HG02840 (cell line): Measurements from ENCODE around the gene OXSM.

ENCODE experiments used
- ATAC-seq: cut with Tn5 transposase; IDR thresholded peaks from one replicate; pipeline ENCODE4 v1.9.1; 2021; ENCODE audit warnings: mild to moderate bottlenecking, moderate library complexity, moderate number of reproducible peaks; ENCODE audit not compliant: unreplicated experiment, low FRiP score

Gene OXSM

DNA sequence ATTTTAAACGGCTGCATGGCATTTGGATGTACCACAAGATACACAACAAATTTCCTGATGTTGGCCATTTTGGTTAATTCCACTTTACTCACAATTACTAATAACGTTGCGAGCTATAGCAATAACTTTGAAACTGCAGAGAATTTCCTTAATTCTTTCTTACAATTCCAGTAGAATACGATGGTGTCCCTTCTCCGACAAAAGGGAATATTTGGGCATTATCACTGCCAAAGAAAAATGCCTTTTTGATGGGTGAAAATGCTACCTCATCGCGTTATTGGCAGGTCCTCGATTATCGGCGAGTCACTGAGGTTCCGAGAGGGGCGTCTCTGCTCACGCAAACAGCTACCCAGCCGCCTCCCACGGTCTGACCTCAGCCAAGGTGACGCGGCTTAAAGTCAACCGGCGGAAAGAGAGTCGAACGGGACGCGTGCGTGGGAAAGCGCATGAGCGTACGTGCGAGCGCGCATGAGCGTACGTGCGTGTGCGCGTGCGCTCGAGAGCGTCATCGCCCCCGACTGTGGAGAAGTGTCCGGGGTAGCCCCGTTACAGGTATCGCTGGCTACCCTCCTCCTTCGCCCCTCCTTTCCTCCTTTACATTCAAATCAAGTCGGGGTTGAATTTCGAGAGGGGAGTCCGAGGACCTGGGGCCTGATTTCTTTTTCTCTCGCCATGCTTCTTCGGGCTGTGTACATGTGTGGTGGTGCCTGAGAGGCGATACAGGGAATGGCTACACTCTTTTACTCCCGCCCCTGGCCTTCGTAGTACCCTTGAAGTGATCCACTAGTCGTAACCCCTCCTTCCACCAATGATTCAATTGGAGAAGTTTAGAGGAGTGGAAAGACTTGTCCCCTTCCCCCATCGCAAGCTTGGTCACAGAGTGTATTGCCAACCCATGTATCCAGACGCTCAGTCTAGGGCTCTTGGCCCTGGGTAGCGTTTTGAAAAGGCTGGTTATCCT, at the start of gene OXSM:
TSS of gene OXSM (plus strand) at position 495 of the 961 bp plus-strand sequence. CDS start 931 bp downstream, outside the sequence.
- peak; percentile 97 for ATAC-seq

DNA sequence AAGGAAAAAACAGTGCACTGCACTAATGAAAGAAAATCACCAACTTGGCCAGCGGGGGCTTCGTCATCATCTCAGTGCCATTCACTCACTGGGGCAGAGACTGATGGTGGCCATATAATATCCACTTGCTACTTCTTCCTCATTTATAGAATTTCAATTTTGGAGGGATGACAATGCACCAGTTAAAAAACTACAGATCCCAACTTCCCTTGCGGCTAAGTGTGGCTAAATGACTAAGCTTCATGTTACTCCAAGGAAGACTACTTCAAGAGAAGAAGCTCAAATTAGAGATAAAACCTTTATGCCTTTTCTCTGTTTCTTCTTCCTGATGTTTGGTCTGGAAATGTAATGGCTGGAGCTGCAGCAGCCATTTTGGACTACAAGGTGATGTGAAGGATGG, 45.4 kb upstream of the OXSM start:
- no peak for ATAC-seq

DNA sequence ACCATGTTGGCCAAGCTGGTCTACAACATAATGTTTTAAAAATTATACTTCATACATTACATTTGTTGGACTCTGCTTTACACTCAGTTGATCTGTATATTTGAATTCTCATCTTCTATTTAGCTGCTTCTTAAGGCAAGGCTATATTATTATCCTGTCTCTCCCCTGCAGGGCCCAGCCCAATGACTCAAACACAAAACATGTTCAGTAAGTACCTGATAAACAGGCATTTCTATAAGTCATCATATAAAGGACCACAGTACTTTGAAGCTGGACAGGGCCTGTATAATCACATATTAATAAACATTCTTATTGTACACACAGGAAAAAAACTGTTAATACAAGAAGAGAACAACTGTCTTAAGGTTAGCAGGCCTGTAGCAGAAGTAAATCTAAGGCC, 42.9 kb upstream of the OXSM start:
- no peak for ATAC-seq

DNA sequence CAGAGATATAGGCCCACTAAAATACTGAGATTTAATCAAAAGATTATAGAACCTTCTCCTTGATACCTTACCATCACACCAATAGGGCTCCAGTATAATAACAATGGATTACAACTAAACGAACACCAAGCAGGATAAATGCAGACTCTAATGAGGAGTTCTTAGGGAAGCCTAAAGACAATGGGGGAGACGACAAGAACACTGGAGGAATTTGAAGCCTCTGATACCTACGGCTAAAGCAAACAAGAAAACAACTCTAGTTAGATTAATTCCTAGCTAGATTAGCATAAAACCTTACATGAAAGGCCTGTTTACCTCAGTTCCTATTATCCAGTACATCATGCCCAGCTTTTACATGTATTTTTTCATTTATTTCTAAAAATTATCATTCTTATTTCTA, 41.7 kb upstream of the OXSM start:
- no peak for ATAC-seq

DNA sequence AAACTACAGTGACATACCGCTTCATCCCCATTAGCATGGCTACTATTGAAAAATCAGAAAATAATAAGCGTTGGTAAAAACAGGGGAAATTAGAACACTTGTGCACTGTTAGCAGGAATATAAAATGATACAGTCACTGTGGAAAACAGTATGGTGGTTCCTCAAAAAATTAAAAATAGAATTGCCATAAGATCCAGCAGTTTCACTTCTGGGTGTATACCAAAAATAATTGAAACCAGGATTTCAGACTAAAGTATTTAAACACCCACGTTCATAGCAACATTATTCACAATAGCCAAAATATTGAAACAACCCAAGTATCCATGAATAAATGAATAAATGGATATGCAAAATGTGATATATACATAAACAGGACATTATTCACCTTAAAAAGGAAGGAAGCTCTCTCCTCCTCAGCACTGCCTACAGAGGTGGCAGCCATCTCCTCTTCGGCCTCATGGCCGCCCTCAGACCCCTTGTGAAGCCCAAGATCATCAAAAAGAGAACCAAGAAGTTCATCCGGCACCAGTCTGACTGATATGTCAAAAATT, 40.8 kb upstream of the OXSM start:
- no peak for ATAC-seq

DNA sequence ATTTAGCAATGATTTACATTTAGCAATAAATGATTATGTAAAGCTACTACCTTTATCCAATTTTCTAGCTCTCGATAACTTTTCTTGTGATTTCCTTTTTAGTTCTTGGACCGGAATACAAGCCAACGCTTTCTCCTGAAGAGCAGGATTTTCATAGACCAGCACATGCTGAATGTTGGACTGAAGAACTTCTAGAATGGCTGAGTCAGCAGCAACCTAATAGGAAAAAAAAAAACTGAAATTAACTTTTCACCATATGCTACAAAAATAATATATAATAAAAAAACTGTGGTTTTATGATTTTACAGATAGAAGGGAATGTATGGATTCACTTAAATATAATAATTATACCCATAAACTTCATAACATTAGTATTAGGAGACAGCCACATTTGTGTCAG, 38.8 kb upstream of the OXSM start:
- no peak for ATAC-seq

DNA sequence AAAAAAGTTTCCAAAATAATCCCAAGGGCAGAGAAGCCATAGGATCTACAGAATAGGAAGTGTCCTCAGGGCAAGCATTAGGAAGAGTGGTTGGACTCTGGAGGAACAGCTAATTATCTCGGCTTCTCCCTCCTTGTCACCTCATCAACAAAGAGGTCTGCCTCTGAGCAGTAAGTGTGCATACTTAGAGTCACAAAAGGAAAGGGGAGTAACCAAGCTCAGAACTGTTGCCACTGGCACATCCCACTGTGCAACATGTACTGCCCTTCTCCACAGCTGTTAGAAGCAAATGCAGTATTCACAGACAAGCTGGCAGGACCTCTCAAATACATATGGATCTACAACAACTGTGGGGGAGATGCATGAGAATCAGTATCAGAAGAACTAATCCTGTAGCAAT, 38.2 kb upstream of the OXSM start:
- ATAC-seq = no peak

DNA sequence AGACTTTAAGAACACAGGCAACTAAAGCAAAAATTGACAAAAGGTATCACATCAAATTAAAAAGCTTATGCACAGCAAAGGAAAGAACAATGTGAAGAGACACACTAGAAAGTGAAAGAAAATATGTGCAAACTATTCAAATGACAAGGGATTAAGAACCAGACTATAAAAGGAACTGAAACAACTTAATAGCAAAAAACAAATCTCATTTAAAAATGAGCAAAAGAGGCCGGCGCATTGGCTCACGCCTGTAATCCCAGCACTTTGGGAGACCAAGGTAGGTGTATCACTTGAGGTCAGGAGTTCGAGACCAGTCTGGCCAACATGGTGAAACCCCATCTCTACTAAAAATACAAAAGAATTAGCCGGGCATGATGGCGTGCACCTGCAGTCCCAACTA, 21.0 kb upstream of the OXSM start:
- ATAC-seq = peak; percentile 88

DNA sequence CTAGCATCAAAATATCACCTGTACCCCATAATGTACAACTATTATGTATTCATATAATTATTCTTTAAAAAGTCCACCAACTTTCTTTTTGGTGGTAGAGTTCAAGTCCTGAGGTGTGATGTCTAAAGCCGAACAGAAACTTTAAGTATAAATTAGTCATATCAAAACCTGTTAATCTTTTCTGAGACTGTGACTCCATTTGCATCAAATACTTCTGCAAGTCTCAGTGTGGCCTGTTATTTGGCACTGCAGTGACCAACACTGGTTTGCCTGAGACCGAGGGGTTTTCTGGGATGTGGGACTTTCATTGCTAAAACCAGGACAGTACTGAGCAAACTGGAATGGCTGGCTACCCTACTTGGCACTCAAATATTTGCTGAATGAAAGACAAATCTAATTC, 14.0 kb upstream of the OXSM start:
- no peak for ATAC-seq

DNA sequence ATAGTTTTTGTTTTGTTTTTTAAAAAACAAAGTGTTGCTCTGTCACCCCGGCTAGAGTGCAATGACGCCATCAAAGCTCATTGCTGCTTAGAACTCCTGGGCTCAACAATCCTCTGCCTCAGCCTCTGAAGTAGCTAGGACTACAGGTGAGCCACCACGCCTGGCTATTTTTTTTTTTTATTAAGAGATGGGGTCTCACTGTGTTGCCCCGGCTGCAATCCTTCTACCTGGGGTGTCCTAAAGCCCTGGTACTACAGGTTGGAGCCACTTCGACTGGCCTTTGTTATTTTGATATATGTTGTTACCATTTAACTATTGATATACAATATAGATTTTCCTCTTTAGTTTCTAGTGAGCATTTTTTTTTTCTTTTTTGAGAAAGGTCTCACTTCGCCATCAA, 9.3 kb upstream of the OXSM start:
- ATAC-seq = no peak

DNA sequence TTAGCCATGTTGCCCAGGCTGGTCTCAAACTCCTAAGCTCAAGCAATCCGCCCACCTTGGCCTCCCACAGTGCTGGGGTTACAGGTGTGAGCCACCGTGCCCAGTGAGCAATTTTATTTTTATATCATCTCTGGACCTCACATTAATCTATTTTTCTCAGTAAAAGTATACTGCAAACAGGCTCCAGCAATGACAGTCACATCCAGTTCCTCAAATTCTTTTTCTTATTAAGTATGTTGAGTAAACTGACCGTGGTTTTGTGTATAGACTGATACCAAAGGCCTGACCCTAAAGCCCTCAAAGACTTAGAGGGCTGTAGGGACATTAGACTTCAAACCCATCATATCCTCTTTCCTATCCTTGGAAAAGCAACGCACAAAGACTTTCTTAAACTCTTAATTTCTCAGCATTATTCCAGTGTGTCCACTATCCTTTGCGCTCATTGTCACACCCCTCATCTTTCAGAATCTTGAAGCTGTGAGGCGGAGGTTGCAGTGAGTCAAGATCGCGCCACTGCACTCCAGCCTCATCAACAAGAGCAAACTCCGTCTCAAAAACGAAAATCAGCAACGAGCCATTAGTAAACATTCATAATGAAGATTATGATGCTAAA, 8.6 kb upstream of the OXSM start:
- no peak for ATAC-seq

DNA sequence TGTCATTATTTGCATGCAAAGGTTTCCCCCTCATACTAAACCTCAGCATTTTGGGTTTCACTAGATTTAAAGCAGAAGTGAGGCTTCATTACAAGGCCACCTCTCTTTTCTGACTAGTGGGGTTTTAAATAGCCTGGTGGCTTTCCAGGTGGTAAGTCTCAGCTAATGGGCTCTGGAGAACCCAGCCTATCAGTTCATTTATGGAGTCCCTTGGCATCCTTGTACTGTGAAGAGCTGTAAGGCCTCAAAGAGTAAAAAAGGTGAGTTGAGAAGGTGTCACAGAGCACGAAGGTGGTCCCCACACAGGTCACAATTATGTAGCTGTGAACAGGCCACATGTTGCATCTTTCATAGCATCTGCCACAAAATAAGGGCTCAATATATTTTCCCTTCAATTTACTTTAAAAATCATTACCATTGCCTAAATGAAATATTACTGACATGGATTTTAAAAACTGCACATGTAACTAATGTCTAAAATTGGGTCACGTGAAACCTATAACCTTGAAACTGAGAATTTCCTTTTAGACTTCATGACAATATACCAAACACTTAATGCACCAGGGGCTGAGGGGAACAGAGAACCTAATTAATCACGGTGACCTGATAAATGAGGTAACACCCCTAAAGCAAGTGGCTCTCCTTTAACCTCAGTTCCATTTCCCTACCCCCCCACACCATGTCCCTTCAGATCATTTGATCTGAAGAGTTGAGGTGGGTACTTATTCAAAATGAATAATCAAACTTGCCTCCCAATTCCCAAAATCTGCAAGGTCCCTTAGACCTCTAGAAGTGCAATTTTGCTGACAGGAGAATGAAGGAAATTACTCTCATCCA, 7.9 kb upstream of the OXSM start:
- peak; percentile 58 for ATAC-seq

DNA sequence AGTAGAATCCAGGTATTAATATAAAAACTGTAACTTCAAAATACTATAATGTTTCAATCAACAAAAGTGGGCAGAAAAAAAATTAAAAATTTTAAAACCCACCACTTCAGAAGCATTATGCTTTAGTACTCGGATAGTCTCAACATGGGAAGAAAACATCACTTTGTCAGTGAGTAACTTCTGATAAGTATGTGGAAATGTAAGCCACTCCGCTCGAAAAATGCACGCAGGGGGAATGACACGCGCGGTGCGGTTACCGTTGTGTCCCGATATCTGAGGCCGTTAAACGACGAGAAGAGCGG, 7.3 kb upstream of the OXSM start:
- no peak for ATAC-seq

DNA sequence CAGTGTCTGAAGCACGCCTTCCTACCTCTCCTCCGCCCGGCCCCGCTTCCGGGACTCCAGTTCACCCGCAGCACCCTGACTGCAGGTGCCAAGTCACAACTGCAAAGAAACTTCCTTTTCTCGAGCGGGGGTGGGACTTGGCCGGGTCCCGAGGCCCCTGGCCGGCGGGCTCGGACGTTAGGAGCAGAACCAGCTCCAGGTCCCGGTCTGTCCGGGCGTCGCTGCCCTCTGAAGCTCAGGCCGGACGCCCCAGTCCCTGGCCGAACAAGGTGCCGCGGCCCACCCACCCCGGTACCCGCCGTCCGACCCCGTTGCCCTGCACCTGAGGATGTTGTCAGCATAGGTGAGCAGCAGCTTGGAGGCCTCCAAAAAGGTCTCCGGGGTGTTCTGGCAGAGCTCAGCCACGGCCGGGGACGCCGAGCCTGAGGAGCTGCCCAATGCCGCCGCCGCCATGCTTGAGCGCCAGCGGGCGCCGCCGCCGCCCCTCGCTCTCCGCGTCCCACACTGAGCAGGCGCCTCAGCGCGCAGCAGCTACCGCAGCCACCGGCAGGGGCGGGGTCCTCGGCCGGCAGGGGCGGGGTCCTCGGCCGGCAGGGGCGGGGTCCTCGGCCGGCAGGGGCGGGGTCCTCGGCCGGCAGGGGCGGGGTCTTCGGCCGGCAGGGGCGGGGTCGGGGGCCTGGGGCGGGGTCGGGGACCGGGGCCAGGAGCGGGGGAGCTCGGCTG, 6.8 kb upstream of the OXSM start, which contains the start of gene NGLY1:
TSS of gene NGLY1 (minus strand) at position 506 of the 723 bp plus-strand sequence. CDS start at position 453, 53 bp downstream.
- peak; percentile 71 for ATAC-seq

DNA sequence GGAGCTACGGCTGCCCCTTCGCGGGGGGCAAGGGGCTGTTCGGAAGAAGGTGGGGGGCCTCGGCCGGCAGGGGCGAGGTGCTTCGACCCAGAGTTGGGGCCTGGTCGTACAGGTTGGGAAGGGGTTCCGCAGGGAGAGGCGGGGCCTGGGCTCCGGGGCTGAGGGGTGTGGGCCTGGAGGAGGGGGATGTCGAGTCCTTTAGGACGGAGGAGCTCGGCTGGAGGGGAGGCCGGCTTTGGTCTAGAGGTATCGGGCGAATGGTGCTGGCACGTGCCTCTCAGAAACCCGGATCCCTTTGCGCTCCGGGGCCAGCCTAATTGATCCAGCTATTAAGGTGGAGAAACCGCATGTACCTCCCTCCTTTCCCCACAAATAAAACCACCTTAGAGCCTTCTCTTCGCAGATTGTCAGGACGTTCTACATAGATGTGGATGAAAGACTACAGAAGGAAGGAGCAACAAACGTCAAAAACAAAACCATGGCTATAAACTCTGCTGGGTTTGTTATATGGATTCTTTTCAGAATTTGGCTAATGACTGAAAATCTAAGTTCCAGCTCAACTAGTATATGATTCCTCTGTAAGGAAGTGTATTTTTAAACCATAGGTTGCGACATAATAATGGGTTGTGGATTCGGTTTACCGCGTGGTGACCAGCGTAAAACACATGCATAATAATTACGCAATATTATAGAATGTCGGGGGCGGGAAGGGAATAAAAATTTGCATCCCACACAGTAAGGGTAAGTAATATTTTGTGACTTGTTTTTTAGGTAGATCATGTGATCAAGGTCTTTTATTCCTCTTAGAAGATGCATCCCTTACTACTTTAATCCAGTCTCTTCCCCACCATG, 6.0 kb upstream of the OXSM start:
- ATAC-seq = peak; percentile 28

DNA sequence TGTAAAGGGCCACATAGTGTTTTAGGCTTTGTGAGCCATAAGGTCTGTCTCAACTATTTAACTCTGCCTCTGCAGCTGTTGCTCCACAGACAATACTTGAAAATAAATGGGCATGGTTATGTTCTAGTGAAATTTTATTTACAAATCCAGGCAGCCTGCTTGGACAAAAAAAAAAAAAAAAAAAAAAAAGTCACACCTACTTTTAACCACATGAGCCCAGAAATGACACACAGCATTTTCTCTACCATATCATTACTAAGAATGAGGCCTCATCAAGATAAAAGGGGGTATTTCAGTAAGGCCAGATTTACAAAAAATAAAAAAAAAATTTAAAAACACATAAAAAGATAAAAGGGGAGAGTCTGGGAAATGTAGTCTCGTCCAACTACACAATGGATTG, 4.9 kb upstream of the OXSM start:
- no peak for ATAC-seq

DNA sequence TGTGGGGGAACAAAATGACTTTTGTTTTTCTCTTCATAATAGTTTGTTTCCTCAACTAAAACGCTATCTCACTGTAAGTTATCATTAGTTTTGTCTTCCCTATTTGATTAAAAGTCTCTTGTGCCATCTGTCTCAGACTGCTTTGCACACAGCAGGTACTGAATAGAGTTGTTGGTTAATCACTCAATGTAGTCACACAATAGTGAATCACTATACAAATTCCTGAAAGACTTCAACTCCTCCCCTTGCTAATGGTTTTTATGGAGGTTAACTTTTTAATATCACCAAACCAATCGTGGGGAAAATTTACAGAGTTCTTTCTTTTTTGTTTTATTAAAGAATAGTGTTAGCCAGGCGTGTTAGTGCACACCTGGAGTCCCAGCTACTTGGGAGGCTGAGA, 4.1 kb upstream of the OXSM start:
- no peak for ATAC-seq

DNA sequence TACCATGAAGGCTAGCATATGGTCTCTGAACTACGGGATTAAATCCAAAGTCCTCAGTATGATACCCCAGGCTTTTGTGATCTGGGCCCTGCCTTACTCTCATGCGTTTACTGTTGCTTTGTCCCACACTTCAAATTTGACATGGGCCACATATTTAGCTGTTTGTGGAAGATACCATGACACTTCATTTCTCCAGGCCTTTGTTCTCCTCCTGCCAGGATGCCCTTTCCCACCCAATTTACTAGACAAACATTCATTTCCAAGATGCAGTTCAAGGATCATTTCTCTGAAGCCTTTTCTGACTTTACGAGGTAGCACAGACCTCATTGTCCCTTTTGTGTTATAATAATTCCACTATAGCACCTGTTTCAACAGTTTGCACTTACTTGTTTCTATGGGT, 2.2 kb upstream of the OXSM start:
- ATAC-seq = no peak

DNA sequence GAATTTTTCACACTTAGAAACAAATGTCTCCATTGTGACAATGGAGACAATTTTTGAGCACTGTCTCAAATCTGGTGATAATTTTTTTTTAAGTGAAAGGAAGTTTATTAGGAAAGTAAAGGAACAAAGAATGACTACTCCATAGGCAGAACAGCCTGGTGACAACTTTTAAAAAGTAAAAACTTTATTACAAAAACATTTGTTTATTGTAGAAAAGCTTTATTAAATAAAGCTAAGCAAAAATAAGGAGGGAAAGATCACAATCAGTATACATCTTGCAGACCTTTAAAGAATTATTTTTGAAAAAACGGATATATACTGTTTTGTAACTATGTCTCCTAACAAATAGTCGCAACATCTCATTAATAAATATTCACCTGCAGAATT, 688 bp upstream of the OXSM start:
- no peak for ATAC-seq
